Vagina (tissue), 2 donors: ENCODE data around the gene ZBP1. TPM values are rescaled to one million over a fixed set of nuclear protein-coding genes. Genes with fewer than 3 reads are reported as not detected.

Source experiments
- DNase-seq, 2 donors: peaks; one replicate each; pipeline ENCODE4 v3.0.0-alpha.2; 2017; ENCODE audit errors: extremely low spot score in 2 of 2
- H3K27ac ChIP-seq: fragments of 200-600 bp; sonication (generic); one replicate; pipeline ENCODE4 v1.5.1; 2019
- H3K27me3 ChIP-seq: fragments of 200-600 bp; sonication (generic); one replicate; pipeline ENCODE4 v1.5.1; 2019
- H3K36me3 ChIP-seq, 2 donors: fragments of 200-600 bp; sonication (generic); one replicate each; pipeline ENCODE4 v1.5.1; 2017 to 2019
- H3K4me1 ChIP-seq: fragments of 200-600 bp; sonication (generic); one replicate; pipeline ENCODE4 v1.5.1; 2019
- H3K4me3 ChIP-seq, 2 donors: fragments of 200-600 bp; sonication (generic); 1 replicate in 1 of 2; 2 replicates in 1 of 2; pipeline ENCODE4 v1.5.1; 2016 to 2019
- H3K9me3 ChIP-seq: fragments of 200-600 bp; sonication (generic); one replicate; pipeline ENCODE4 v1.5.1; 2019
- POLR2A ChIP-seq, 2 donors: fragments of 450-650 bp; IDR thresholded peaks; one replicate each; pipeline ENCODE4 v1.6.1; 2017; ENCODE audit warnings: antibody characterized with exemption in 2 of 2, mild to moderate bottlenecking in 2 of 2, moderate library complexity in 2 of 2
- POLR2AphosphoS5 ChIP-seq, 2 donors: sonication (generic); formaldehyde crosslinking; IDR thresholded peaks; one replicate each; pipeline ENCODE4 v1.9.0; 2017; ENCODE audit warnings: antibody characterized with exemption in 2 of 2, mild to moderate bottlenecking in 2 of 2, low read depth in 1 of 2; ENCODE audit not compliant: insufficient read depth in 1 of 2
- intact Hi-C: fragments of 100-400 bp; cut with DNase I; formaldehyde crosslinking; loops from one replicate; pipeline ENCODE4 v1.15.1; 2023
- total RNA-seq: library from RNA; depleted of rRNA; stranded (reverse); fragments of >200 nt; gene quantifications from one replicate; pipeline ENCODE4 v1.2.3, GENCODE V29; 2016
- TF ChIP-seq, protein P1 (sequence below), 3 experiments: fragments of 450-650 bp in 2 of 3; fragments of 200-600 bp in 1 of 3; sonication (generic) in 1 of 3; IDR thresholded peaks; one replicate each; pipeline ENCODE4 v1.5.1; 2017 to 2019; ENCODE audit warnings: antibody characterized with exemption in 3 of 3, mild to moderate bottlenecking in 2 of 3, moderate library complexity in 2 of 3

ZBP1 gene
- total RNA-seq, 1 donor from 2014 or later = 0.74 TPM

DNA sequence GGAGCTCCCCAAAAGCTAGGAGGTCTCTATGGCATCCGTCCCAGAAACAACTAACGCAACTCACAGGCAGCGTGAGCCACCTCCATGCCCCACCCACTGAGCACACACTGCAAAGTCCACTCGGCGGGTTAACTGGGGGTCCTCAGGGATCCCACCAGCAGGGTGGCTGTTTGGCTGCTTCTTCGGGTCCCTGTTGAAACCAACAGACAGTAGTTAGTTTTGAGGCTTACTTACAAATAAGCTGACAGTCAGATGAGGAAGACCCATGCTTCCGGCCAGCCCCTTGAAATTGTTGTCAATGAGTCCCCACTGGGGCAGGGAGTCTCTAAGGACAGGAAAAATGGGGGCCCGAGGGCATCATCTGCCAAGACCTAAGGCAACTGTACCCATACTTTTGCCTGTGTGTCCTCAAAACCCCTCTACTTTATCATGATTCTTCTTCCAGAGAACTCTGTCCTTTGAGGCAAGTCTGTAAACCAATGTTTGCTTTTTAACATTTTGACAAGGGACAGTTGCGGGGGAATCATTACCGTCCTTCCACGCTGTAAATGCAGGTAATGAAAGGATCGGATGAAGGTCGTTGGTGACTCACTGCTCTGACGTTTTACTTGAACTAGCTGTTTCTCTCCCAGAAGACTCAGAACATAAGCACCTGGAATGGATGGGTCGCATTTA lies 61.5 kb downstream of the ZBP1 start:
- Histone ChIP-seq H3K4me3 (no peak overlapping the region), H3K9me3 (no peaks in the 10 kb centered on the region), H3K36me3 (no peaks in the 10 kb centered on the region), H3K4me1 (no peaks in the 10 kb centered on the region), H3K27me3 (no peaks in the 10 kb centered on the region), H3K27ac (no peak overlapping the region)
- TF ChIP-seq, protein P1, sequence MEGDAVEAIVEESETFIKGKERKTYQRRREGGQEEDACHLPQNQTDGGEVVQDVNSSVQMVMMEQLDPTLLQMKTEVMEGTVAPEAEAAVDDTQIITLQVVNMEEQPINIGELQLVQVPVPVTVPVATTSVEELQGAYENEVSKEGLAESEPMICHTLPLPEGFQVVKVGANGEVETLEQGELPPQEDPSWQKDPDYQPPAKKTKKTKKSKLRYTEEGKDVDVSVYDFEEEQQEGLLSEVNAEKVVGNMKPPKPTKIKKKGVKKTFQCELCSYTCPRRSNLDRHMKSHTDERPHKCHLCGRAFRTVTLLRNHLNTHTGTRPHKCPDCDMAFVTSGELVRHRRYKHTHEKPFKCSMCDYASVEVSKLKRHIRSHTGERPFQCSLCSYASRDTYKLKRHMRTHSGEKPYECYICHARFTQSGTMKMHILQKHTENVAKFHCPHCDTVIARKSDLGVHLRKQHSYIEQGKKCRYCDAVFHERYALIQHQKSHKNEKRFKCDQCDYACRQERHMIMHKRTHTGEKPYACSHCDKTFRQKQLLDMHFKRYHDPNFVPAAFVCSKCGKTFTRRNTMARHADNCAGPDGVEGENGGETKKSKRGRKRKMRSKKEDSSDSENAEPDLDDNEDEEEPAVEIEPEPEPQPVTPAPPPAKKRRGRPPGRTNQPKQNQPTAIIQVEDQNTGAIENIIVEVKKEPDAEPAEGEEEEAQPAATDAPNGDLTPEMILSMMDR (IDR thresholded peaks at IDR 0.05) = no peak
- TF ChIP-seq POLR2A (IDR thresholded peaks at IDR 0.05) (no peak), POLR2AphosphoS5 (IDR thresholded peaks at IDR 0.05; ENCODE audit: insufficient read depth in 1 of 2, low read depth in 1 of 2) (no peak)
- intact Hi-C loops = no loop called here
- DNase-seq = no peak

DNA sequence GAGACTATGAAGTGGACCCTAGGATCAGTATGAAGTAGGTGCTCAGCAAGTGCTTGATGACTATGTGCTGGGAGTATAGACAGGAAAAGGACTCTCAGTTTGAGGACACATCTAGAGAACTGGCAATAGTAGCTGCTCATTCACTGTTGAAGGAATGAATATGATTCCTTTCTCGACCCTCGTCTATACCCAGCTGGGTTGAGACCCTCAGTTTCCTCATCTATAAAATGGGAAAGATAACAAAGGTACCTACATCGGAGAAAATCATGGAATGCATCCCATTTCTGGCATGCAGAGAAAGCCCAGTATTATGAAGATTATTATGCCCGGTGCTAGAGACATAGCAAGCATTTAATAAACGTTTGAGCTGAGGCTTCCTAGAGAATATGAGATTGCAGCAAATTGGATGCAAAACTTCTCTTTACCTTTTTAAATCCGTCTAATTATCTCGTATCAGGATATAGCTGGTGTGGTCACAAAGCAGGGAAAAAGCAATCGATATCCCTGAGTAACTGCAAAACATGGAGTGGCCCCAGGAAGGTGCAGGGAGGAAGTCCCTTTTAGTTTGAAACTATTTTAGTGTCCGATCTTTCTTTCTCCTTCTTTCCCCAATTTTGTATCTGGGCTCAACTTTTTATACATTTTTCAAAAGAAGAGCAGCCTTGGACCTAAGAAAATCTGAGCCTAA lies 62.2 kb downstream of the ZBP1 start:
- Histone ChIP-seq H3K27ac (no peak overlapping the region), H3K36me3 (no peaks in the 10 kb centered on the region), H3K27me3 (no peaks in the 10 kb centered on the region), H3K4me3 (no peak overlapping the region), H3K4me1 (no peaks in the 10 kb centered on the region), H3K9me3 (no peaks in the 10 kb centered on the region)
- intact Hi-C loops = no loop called here
- no peak for DNase-seq
- TF ChIP-seq, protein P1 (IDR thresholded peaks at IDR 0.05) = no peak
- TF ChIP-seq POLR2A (IDR thresholded peaks at IDR 0.05) (no peak), POLR2AphosphoS5 (IDR thresholded peaks at IDR 0.05; ENCODE audit: insufficient read depth in 1 of 2, low read depth in 1 of 2) (no peak)

DNA sequence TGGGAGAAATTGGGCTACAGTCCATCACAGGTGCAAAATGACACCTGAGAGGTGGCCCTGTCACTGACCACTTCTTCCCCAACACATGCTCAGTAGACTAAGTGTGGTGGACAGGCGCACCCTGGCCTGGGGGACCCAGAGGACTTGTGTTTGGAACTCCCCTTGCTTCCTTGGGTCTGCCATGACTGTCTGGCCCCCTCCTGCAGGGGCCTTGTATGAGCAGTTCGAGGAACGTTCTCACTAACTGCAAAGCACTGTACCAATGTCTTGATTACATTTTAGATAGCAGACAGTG lies 63.3 kb downstream of the ZBP1 start:
- no peak overlapping the region for H3K27ac ChIP-seq
- H3K4me3 ChIP-seq = no peak overlapping the region
- DNase-seq = no peak
- H3K9me3 ChIP-seq = no peaks in the 10 kb centered on the region
- intact Hi-C loops = no loop called here
- no peaks in the 10 kb centered on the region for H3K4me1 ChIP-seq
- no peaks in the 10 kb centered on the region for H3K36me3 ChIP-seq
- TF ChIP-seq POLR2A (IDR thresholded peaks at IDR 0.05) (no peak), POLR2AphosphoS5 (IDR thresholded peaks at IDR 0.05; ENCODE audit: insufficient read depth in 1 of 2, low read depth in 1 of 2) (no peak)
- TF ChIP-seq, protein P1 (IDR thresholded peaks at IDR 0.05) = no peak
- H3K27me3 ChIP-seq = no peaks in the 10 kb centered on the region

DNA sequence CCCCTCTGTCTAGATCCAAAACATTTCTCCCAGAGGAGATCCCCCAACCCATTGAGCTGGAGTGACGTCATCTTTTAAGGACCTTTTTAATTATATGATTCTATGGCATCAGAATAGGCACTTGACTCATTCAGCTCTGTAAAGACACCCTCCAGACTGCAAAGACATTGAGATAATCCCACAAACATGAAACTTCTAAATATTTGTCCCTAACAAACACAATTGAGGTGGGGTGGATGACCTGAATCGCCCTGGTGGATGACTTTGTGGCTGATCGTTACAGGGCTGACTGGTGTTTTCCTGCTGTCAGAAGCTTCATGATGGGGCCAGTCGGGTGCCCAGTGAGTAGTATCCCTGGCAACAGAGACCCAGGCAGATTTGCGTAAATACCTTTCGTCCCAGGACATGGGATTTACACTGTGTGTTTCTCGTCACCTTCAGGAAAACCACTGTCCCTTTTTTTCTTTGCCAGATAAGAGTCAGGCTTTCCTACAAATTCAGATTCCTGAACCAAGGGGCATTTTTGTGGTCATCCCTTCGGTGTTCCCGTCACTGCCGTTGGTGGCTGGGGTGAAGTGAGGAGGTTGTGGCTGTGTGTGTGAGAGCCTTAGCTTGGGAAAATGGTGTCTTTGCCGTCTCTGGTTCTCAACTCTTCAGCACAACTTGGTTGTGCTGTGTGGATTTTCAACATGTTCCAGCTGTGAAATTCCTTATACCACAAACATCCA lies 64.6 kb downstream of the ZBP1 start:
- no peak for TF ChIP-seq POLR2AphosphoS5 (IDR thresholded peaks at IDR 0.05; ENCODE audit: insufficient read depth in 1 of 2, low read depth in 1 of 2)
- TF ChIP-seq, protein P1 (IDR thresholded peaks at IDR 0.05) = no peak
- TF ChIP-seq POLR2A (IDR thresholded peaks at IDR 0.05) = no peak
- intact Hi-C loops = no loop called here
- Histone ChIP-seq H3K4me1 (no peaks in the 10 kb centered on the region), H3K9me3 (no peaks in the 10 kb centered on the region), H3K4me3 (no peak overlapping the region), H3K27ac (no peak overlapping the region), H3K27me3 (no peaks in the 10 kb centered on the region), H3K36me3 (no peaks in the 10 kb centered on the region)
- DNase-seq = no peak

Other genes starting within 250 kb of the ZBP1 start
- gene RBM38, start 229.0 kb downstream of the ZBP1 start, total RNA-seq = 24.8 TPM
- not detected for gene CTCFL, start 95.3 kb downstream of the ZBP1 start, total RNA-seq
- 13.0 TPM for gene PCK1, start 59.3 kb downstream of the ZBP1 start, total RNA-seq
- gene PMEPA1, start 89.6 kb upstream of the ZBP1 start, total RNA-seq = 11.3 TPM